Parathyroid adenoma (tissue), 2 donors: ENCODE data around the gene UBD.

Source experiments
- H2AFZ ChIP-seq: fragments of 300-600 bp; sonication (generic); one replicate; pipeline ENCODE4 v1.7.0; 2017; ENCODE audit warnings: antibody characterized with exemption, mild to moderate bottlenecking
- H3K27ac ChIP-seq: fragments of 300-600 bp; sonication (generic); one replicate; pipeline ENCODE4 v1.7.0; 2017
- H3K27me3 ChIP-seq: fragments of 300-600 bp; sonication (generic); one replicate; pipeline ENCODE4 v1.7.0; 2017; ENCODE audit warnings: low read length; ENCODE audit not compliant: control insufficient read depth, insufficient read depth
- H3K36me3 ChIP-seq: fragments of 300-600 bp; sonication (generic); one replicate; pipeline ENCODE4 v1.7.0; 2017; ENCODE audit warnings: low read length; ENCODE audit not compliant: control insufficient read depth, insufficient read depth
- H3K4me1 ChIP-seq: fragments of 300-600 bp; sonication (generic); one replicate; pipeline ENCODE4 v1.7.0; 2017; ENCODE audit warnings: control low read depth
- H3K4me2 ChIP-seq: fragments of 300-600 bp; sonication (generic); one replicate; pipeline ENCODE4 v1.7.0; 2017; ENCODE audit warnings: low read length
- H3K4me3 ChIP-seq: fragments of 300-600 bp; sonication (generic); one replicate; pipeline ENCODE4 v1.7.0; 2017; ENCODE audit warnings: low read depth, low read length
- H3K79me2 ChIP-seq: fragments of 300-600 bp; sonication (generic); one replicate; pipeline ENCODE4 v1.7.0; 2017; ENCODE audit warnings: control low read depth
- H3K9ac ChIP-seq: fragments of 300-600 bp; sonication (generic); one replicate; pipeline ENCODE4 v1.7.0; 2017; ENCODE audit warnings: mild to moderate bottlenecking
- H3K9me3 ChIP-seq: fragments of 300-600 bp; sonication (generic); one replicate; pipeline ENCODE4 v1.7.0; 2017; ENCODE audit warnings: low read length; ENCODE audit not compliant: control insufficient read depth
- TF ChIP-seq, protein P1 (sequence below): fragments of 300-600 bp; sonication (generic); IDR thresholded peaks from one replicate; pipeline ENCODE4 v1.7.0; 2017; ENCODE audit warnings: antibody characterized with exemption, mild to moderate bottlenecking
- donor health status: primary hyperparathyroidism.

UBD gene

DNA sequence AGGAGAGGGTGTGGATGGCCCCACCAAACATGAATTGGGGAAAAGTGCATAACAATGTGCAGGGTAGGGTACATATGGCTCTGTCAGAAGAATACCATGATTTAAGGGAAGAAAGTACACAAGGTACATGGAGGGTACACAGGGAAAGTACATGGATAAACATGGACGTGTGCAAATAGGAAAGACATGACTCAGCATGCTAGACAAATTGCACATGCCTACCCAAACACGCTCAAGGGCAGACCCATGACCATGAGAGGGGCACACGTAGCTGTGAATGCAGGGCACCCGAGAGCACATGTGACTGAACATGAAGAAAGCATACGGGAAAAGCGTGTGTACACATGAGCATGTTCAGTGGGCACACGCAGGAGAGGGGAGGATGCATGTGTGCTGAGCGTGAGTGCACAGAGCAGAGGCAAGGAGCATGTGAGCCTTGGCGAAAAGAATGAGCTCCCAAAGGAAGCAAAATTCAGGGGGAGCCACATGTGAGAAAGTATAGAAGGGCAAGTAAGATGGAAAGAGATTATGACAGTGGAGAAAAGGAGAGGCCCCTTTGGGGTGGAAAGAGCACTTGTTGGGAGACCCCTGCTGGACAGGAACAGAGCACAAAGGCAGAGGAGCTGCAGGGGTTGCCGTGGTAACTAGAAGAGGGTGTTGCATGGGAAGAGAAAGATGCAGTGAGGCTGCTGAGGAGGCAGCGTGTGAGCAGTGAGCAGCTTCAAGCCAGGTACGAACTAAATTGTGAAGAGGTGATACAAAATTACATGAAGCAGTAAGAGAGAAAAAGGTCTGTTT lies 43.2 kb upstream of the UBD start:
- Histone ChIP-seq H3K4me1 (no peaks in the 10 kb centered on the region), H3K4me2 (no peak overlapping the region), H3K9me3 (no peaks in the 10 kb centered on the region), H3K79me2 (no peaks in the 10 kb centered on the region), H3K9ac (no peak overlapping the region), H2AFZ (no peak overlapping the region), H3K27ac (no peak overlapping the region), H3K4me3 (no peak overlapping the region), H3K36me3 (no peaks in the 10 kb centered on the region), H3K27me3 (no peaks in the 10 kb centered on the region)
- TF ChIP-seq, protein P1, sequence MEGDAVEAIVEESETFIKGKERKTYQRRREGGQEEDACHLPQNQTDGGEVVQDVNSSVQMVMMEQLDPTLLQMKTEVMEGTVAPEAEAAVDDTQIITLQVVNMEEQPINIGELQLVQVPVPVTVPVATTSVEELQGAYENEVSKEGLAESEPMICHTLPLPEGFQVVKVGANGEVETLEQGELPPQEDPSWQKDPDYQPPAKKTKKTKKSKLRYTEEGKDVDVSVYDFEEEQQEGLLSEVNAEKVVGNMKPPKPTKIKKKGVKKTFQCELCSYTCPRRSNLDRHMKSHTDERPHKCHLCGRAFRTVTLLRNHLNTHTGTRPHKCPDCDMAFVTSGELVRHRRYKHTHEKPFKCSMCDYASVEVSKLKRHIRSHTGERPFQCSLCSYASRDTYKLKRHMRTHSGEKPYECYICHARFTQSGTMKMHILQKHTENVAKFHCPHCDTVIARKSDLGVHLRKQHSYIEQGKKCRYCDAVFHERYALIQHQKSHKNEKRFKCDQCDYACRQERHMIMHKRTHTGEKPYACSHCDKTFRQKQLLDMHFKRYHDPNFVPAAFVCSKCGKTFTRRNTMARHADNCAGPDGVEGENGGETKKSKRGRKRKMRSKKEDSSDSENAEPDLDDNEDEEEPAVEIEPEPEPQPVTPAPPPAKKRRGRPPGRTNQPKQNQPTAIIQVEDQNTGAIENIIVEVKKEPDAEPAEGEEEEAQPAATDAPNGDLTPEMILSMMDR = no peak

DNA sequence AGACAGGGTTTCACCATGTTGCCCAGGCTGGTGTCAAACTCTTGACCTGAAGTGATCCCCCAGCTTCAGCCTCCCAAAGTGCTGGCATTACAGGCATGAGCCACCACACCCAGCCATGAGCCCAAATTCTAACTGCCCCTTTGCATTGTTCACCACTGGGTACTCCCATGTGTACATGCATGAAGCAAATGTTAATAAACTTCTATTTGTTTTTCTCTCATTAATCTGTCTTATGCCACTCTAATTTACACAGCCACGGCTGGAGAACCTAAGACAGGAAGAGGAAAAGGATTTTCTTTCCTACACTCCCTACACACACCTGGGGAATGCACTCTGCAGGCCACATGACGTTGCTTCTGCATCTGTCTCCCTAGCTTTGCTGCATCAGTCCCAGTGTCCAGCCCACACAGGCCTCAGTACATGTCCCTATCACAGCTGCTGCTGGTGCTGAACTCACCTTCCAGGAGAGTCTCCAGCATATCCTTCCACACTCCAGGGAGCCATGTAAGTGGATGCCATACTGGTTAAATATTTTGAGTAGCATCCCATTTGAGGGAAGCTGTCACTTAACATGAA lies 38.7 kb upstream of the UBD start:
- Histone ChIP-seq H3K4me1 (no peaks in the 10 kb centered on the region), H3K4me3 (no peak overlapping the region), H3K27me3 (no peaks in the 10 kb centered on the region), H3K9ac (no peak overlapping the region), H2AFZ (no peak overlapping the region), H3K27ac (no peak overlapping the region), H3K9me3 (no peaks in the 10 kb centered on the region), H3K4me2 (no peak overlapping the region), H3K36me3 (no peaks in the 10 kb centered on the region), H3K79me2 (no peaks in the 10 kb centered on the region)
- TF ChIP-seq, protein P1 = no peak

DNA sequence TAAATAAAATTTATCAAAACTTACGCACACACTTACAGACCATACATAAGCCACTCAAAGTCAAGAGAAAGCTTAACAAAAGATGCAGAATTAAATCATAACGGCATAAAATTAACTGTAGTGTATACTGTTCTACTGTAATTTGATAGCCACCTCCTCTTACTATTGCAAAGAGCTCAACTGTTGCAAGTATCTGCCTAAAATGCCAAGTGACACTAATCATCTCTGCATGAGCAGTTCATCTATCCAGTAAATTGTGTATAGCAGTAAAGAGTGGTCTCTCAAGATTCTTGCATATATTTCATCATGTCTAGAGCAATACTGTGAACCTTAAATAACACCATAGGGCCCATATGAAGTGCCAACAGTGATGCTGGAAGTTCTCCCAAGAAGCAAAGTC lies 37.7 kb upstream of the UBD start:
- Histone ChIP-seq H3K27ac (no peak overlapping the region), H3K4me1 (no peaks in the 10 kb centered on the region), H3K9me3 (no peaks in the 10 kb centered on the region), H3K27me3 (no peaks in the 10 kb centered on the region), H3K36me3 (no peaks in the 10 kb centered on the region), H3K9ac (no peak overlapping the region), H2AFZ (no peak overlapping the region), H3K4me2 (no peak overlapping the region), H3K4me3 (no peak overlapping the region), H3K79me2 (no peaks in the 10 kb centered on the region)
- TF ChIP-seq, protein P1 = no peak

DNA sequence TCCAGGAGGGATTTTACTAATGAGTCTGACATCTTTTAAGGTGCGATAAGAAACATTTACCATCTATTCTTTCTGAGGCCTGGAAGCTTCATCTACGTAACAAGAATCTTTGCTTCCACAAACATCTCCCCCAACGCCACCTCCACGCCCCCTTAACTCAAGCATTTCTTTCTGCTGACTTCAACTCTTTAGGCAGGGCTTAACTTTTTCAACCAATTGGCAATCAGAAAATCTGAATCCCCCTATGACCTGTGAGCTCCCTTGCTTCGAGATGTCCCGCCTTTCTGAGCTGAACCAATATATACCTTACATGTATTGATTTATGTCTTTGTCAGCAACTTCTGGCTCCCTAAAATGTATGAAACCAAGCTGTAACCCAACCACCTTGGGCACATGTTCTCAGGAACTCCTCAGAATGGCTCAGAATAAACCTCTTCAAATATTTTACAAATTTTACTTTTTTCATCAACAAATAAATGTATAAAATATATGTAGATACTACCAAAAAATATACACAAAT lies 36.9 kb upstream of the UBD start:
- Histone ChIP-seq H2AFZ (no peak overlapping the region), H3K9ac (no peak overlapping the region)
- TF ChIP-seq, protein P1 = no peak

More for the DNA sequence above, 36.9 kb upstream of the UBD start:
- Histone ChIP-seq H3K4me1 (no peaks in the 10 kb centered on the region), H3K27ac (no peak overlapping the region), H3K79me2 (no peaks in the 10 kb centered on the region), H3K9me3 (no peaks in the 10 kb centered on the region), H3K4me3 (no peak overlapping the region), H3K36me3 (no peaks in the 10 kb centered on the region), H3K4me2 (no peak overlapping the region), H3K27me3 (no peaks in the 10 kb centered on the region)
